ENCODE measurements around the gene EVL.
A peak's percentile ranks its signal among the peaks of the same experiment; 100 is the strongest.
"Not testable (repeated sequence)": the region's sequence is repeated elsewhere in the genome, so short reads cannot be mapped to it uniquely, and the experiment has no call there.

EVL gene

GRCh38 chr14:100147691-100148464, 82.7 kb downstream of the EVL start:
- DNase-seq (ENCODE audit: low read depth), result no peak

GRCh38 chr14:100148837-100149731, 83.9 kb downstream of the EVL start:
- DNase-seq (ENCODE audit: low read depth), result no peak

DNA sequence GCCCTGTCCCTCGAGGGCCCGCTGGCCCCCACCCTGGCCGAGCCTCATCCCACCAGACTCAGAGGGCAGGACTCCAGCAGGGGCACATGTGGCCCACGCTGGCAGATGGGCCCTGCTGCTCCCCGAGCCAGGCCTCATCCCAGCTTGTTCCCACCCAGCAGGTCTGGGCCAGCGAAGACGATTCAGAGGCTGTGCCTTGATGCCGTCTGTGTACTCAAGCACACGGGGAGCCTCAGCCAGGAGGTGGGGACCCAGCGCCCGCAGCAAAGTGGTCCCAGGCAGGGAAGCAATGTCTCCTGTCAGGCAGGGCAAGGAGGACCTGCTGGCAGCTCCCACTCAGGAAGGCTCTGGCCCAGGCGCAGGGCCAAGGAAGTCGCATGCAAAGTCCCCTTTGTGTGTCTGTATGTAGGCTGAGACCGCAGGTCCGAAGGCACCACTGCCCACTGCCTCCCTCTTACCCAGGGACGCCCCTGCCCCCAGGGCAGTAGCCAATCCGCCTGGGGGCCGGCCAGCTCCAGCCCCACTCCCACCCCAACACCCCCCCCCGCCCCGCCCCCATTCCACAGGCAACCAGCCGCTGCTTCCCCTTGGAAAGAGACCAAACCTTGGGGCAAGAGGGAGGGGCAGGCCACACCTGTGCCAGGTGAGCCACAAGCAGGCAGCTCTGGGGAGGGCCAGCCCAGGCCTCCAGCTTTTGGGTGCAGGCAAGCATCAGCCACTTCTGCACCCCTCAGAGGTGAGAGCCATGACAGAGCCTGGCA, 84.8 kb downstream of the EVL start:
- DNase-seq (ENCODE audit: low read depth), result no peak

GRCh38 chr14:100150932-100151587, 85.8 kb downstream of the EVL start:
- no peak for DNase-seq (ENCODE audit: low read depth)

DNA sequence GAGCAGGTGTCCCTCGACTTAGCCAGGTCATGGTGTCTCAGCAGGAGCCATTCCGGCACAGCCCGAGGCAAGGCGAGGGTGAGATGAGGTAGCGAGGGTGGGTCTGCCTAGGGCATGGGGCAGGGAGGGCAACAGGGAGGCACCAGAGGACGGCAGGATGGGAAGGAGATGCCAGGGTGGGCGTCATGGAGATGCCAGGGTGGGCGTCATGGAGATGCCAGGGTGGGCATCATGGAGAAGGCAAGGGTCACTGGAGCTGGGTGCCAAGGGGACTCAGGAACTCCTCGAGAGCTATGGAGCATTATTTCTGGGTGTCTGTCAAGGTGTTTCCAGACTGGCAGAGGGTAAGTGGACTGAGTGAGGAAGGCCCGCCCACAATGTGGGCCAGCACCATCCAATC, 86.9 kb downstream of the EVL start:
- no peak for DNase-seq (ENCODE audit: low read depth)

DNA sequence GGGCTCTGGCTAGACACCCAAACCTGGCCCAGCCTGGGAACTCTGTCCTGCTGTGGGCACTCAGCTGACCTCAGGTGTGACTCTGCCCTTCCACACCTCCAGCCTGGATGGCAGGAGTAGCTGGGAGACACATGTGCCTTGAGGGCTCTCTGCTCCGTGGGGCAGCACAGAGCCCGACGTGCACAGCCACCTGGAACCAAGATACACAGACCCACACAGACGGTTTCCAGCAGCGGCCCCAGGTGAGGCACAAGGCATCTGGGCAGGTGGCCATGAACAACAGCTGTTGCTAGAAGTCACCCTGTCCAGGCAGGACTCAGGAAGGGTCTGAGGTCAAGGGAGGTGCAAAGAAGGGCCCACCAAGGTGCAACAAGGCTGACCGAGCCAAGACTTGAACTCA, 88.3 kb downstream of the EVL start:
- DNase-seq (ENCODE audit: low read depth), result no peak

- DNase-seq (ENCODE audit: low read depth), result peak; percentile 11
These were observed 89.9 kb downstream of the EVL start for GRCh38 chr14:100155049-100155621.

DNA sequence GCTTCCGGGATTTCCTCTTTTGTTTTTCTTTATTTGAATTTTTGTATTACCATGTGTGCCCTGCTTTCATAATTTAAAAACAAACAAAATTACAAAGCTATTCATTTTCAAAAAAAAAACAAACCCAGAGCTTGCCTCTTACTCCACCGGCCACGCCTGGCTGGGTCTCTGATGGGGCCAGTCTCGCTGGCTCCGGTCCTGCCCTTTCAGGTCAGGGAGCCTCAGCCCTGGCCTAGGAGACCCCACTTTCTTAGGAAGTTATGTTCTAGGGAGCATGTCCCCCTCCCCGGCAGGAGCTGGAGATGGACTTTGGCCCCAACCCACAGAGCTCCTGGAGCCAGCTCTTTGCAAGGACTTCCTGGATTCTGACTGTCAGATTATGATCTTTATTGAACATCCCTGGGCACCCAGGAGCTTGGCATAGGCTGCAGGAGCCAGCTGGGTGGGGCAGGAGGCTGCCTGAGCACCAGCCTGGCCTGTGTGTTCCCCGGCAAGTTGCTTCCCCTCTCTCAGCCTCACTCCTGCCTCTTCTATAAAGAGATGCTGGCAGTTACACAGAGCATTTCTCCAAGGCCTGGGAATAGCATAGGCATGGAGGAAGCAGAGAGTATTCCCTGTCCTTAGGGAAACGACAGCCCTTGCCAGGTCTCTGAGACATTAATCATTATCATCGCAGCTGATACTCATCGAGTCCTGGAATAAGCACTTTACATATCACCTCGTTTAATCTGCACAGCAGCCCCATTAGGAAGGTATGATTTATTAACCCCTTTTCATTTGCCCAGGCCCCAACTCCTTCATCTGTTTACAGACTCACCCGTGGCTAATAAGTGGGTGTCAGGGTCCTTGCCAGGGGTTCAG, 90.8 kb downstream of the EVL start:
- no peak for DNase-seq (ENCODE audit: low read depth)

GRCh38 chr14:100156776-100157175, 91.6 kb downstream of the EVL start:
- no peak for DNase-seq (ENCODE audit: low read depth)

- not testable (repeated sequence) for DNase-seq (ENCODE audit: low read depth)
These were observed 92.5 kb downstream of the EVL start for GRCh38 chr14:100157548-100158232.

GRCh38 chr14:100158566-100159093, 93.4 kb downstream of the EVL start:
- DNase-seq (ENCODE audit: low read depth), result no peak

DNA sequence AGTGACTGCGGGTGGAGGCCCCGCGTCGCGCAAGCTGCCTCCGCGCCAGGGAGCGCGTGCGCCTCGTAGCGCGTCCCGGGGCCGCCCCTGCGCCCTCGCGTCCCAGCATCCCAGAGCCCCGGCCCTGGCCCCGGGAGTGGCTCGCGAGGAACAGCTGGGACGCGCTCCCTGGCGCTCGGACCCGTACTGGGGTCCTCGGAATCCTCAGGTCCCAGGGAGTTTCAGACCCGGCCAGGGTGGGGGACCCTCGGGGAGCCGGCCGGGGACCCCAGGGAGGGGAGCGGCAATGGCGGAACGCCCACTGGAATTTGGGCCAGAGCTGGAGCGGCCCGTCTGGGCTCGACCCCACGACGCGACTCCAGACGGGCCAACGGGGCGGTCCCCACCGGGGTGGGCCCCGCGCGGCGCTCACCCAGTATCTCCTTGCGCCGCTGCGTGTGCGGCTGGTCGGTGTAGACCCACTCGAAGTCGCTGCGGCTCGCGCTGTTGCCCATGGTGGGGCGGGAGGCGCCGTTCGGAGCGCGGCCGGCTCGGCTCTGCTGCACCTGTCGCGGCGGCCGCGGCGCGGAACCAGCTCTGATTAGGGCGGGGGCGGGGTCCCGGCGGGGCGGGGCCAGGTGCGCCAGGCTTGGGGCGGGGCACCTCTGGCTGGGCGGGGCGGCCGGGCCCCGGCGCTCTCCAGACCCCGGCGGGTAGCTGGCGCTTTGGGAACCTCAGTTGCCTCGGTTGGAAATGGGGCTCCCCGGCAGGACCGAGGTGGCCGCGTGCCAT, 94.1 kb downstream of the EVL start, which contains the start of gene DEGS2:
TSS of gene DEGS2 (minus strand) at position 552 of the 771 bp plus-strand sequence. CDS start at position 494, 58 bp downstream.
- DNase-seq (ENCODE audit: low read depth), result no peak

DNA sequence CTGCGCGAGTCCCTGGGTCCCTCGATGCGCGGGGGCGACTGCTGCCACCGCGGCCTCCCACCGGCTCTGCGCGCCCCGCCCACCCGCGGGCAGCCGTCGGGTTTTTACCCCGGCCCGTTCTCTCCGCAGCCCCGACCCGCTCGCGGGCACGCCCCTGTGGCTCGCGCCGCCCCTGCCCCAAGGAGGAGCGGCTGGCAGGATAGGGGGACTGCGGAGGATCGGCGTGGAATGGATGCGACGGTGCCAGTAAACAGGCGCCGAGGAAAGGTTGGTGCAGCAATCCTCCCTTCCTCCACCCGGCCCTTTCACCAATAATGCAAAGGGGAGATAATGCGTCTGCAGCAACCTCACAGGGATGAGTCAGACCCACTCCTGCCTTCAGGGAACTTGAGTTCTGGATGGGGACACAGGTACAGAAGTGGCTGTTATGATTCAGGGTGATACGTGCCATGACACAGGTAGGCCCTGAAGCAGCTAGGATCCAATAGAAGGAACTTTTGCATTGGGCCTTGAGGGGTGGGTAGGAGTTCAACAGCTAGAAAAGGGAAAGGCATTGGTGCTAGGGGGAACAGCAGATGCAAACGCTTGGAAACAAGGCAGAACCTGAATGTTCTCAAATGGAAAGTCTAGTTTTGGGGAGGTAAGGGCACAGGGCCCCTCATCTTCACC, 94.8 kb downstream of the EVL start:
- peak; percentile 1 for DNase-seq (ENCODE audit: low read depth)

- DNase-seq (ENCODE audit: low read depth), result no peak
These were observed 95.3 kb downstream of the EVL start for GRCh38 chr14:100160534-100160916.

DNA sequence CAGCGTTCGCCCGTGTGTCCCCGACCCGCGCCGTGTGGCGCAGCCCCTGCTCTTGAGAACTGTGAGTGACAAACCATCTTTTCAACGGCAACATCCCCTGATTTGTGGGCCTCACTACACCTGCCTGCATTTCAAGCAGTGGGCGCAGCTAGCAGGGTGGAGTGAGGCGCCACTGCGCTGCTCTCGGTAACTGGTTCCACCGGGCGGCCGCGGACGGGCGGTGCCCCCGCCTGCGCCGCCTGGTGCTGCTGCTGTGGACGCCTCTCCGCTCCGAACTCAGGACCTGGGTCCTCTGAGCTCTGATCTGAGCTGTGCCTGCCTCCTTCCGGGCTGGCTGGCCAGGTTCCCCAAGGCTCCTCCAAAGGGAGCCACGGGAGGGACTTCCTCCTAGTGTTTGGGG, 100.2 kb downstream of the EVL start:
- DNase-seq (ENCODE audit: low read depth), result no peak

DNA sequence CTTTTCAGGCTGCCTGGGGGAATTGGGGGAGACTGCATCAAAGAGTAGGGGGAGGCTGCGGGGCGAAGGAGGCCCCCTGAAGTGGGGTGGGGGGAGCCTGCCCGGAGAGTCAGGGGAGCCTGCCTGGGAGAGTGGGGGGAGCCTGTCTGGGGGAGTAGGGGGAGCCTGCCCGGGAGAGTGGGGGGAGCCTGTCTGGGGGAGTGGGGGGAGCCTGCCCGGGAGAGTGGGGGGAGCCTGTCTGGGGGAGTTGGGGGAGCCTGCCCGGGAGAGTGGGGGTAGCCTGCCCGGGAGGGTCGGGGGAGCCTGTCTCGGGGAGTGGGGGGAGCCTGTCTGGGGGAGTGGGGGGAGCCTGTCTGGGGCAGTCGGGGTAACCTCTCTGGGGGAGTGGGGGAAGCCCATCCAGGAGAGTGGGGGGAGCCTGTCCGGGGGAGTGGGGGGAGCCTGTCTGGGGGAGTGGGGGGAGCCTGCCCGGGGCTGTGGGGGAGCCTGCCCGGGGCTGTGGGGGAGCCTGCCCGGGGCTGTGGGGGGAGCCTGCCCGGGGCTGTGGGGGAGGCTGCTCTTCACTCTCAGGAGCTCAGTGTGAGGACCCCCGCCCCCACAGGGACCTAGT, 100.7 kb downstream of the EVL start:
- DNase-seq (ENCODE audit: low read depth), result no peak

GRCh38 chr14:100168506-100168905, 103.3 kb downstream of the EVL start:
- no peak for DNase-seq (ENCODE audit: low read depth)

GRCh38 chr14:100170880-100171279, 105.7 kb downstream of the EVL start:
- DNase-seq (ENCODE audit: low read depth), result no peak

Data from amniotic epithelial cell (primary cell).